ENCODE results near the gene CNKSR3.

- TF ChIP-seq EP300 (IDR thresholded peaks at IDR 0.05; ENCODE audit: borderline replicate concordance) (no peak), MAX (IDR thresholded peaks at IDR 0.05) (no peak), EGR1 (IDR thresholded peaks at IDR 0.05) (no peak)
These were observed 35.6 kb downstream of the CNKSR3 start for GRCh38 chr6:154474648-154475428.
